B cell (primary cell): Measurements from ENCODE around the gene SLC35B2. TPM values are rescaled to one million over a fixed set of nuclear protein-coding genes. Genes with fewer than 3 reads are reported as not detected.
A peak's percentile ranks its signal among the peaks of the same experiment; 100 is the strongest.

Source experiments
- ATAC-seq: fragments of 200-7000 bp; cut with Tn5 transposase; one replicate; pipeline ENCODE4 v1.10.0; 2021; ENCODE audit warnings: low read depth, mild to moderate bottlenecking, moderate number of reproducible peaks, moderate library complexity
- CTCF ChIA-PET: fragments of 350-600 bp; sonication (Branson Sonifier 250); formaldehyde crosslinking; loops from one replicate; lab custom pipeline; 2021; ENCODE audit warnings: antibody characterized with exemption, inconsistent platforms; lab: Charles Lee
- POLR2A ChIA-PET: fragments of 350-600 bp; sonication (Branson Sonifier 250); formaldehyde crosslinking; loops from one replicate; lab custom pipeline; 2021; ENCODE audit warnings: antibody characterized with exemption; lab: Charles Lee
- DNase-seq: peaks from one replicate; pipeline ENCODE4 v3.0.0; 2013
- H2AFZ ChIP-seq: 2 replicates; pipeline ENCODE4 v1.6.1; 2012; ENCODE audit warnings: mild to moderate bottlenecking, low read depth, low read length; ENCODE audit not compliant: insufficient read depth, poor library complexity, severe bottlenecking
- H3K27ac ChIP-seq, 2 donors: 1 replicate in 1 of 2; 2 replicates in 1 of 2; pipeline ENCODE4 v1.5.1; 2012 to 2013; ENCODE audit warnings: low read length in 2 of 2, mild to moderate bottlenecking in 2 of 2, moderate library complexity in 1 of 2
- H3K27me3 ChIP-seq, 4 experiments: fragments of 200-600 bp in 1 of 4; sonication (generic) in 1 of 4; replicated peaks in 1 of 4; 1 replicate in 2 of 4; 2 replicates in 2 of 4; pipeline versions ENCODE4 v1.6.1 to v1.7.0; 2013 to 2016; ENCODE audit warnings: low read length in 3 of 4, mild to moderate bottlenecking in 2 of 4, mixed read lengths in 1 of 4, moderate library complexity in 1 of 4; ENCODE audit not compliant: insufficient read depth in 4 of 4, control insufficient read depth in 3 of 4; ENCODE audit errors: control extremely low read depth in 1 of 4
- H3K36me3 ChIP-seq, 2 experiments: replicated peaks in 1 of 2; 1 replicate in 1 of 2; 2 replicates in 1 of 2; pipeline versions ENCODE4 v1.6.1 to v1.7.1; 2013; ENCODE audit warnings: low read length in 1 of 2; ENCODE audit not compliant: insufficient read depth in 2 of 2, control insufficient read depth in 1 of 2; ENCODE audit errors: control extremely low read depth in 1 of 2, extremely low read depth in 1 of 2
- H3K4me1 ChIP-seq, 2 donors: fragments of 200-600 bp in 1 of 2; sonication (generic) in 1 of 2; 1 replicate in 1 of 2; 2 replicates in 1 of 2; pipeline versions ENCODE4 v1.5.1 to v1.6.1; 2013 to 2017; ENCODE audit warnings: low read length in 2 of 2; ENCODE audit not compliant: control insufficient read depth in 2 of 2, insufficient read depth in 2 of 2
- H3K4me2 ChIP-seq: replicated peaks from 2 replicates; pipeline ENCODE3; 2012; ENCODE audit warnings: mild to moderate bottlenecking, low read depth, low read length; ENCODE audit not compliant: poor library complexity, severe bottlenecking
- H3K4me3 ChIP-seq, 5 experiments: fragments of 200-600 bp in 1 of 5; sonication (generic) in 1 of 5; 1 replicate in 3 of 5; 2 replicates in 2 of 5; pipeline versions ENCODE4 v1.5.1 to v1.7.0; 2011 to 2016; ENCODE audit warnings: low read length in 4 of 5, mild to moderate bottlenecking in 4 of 5, low read depth in 2 of 5, control low read depth in 1 of 5, moderate library complexity in 1 of 5; ENCODE audit not compliant: insufficient read depth in 1 of 5; ENCODE audit errors: control extremely low read depth in 1 of 5, extremely low read depth in 1 of 5
- H3K79me2 ChIP-seq: fragments of 200-600 bp; sonication (generic); one replicate; pipeline ENCODE4 v1.6.0; 2016; ENCODE audit warnings: low read length; ENCODE audit not compliant: control insufficient read depth, insufficient read depth
- H3K9ac ChIP-seq: fragments of 200-600 bp; sonication (generic); 2 replicates; pipeline ENCODE4 v1.6.1; 2017; ENCODE audit warnings: mild to moderate bottlenecking, low read length, moderate library complexity
- H3K9me3 ChIP-seq, 3 donors: one replicate each; pipeline versions ENCODE4 v1.6.1 to v1.7.1; 2013; ENCODE audit warnings: low read length in 2 of 3; ENCODE audit not compliant: control insufficient read depth in 2 of 3, insufficient read depth in 1 of 3; ENCODE audit errors: control extremely low read depth in 1 of 3
- H4K20me1 ChIP-seq: 2 replicates; pipeline ENCODE4 v1.6.0; 2012; ENCODE audit warnings: mild to moderate bottlenecking, low read length; ENCODE audit not compliant: insufficient read depth, control insufficient read depth, poor library complexity, severe bottlenecking
- H3K27ac Mint-ChIP-seq: one replicate; pipeline ENCODE4 v1.8.0; 2021; ENCODE audit warnings: mixed read lengths
- H3K27me3 Mint-ChIP-seq: one replicate; pipeline ENCODE4 v1.8.0; 2021; ENCODE audit warnings: mixed read lengths
- H3K4me1 Mint-ChIP-seq: one replicate; pipeline ENCODE4 v1.8.0; 2021; ENCODE audit warnings: mixed read lengths
- H3K4me3 Mint-ChIP-seq: one replicate; pipeline ENCODE4 v1.8.0; 2021; ENCODE audit warnings: mixed read lengths
- H3K9me3 Mint-ChIP-seq: one replicate; pipeline ENCODE4 v1.8.0; 2022; ENCODE audit warnings: mixed read lengths; ENCODE audit not compliant: insufficient read depth
- CTCF ChIP-seq: fragments of 200-600 bp; IDR thresholded peaks from one replicate; pipeline ENCODE4 v1.8.0; 2022; ENCODE audit warnings: antibody characterized with exemption, mild to moderate bottlenecking
- EZH2 ChIP-seq: IDR thresholded peaks from 2 replicates; pipeline ENCODE4 v1.6.1; 2012; ENCODE audit warnings: borderline replicate concordance, low read depth, mild to moderate bottlenecking, moderate library complexity, low read length; ENCODE audit not compliant: insufficient read depth, poor library complexity, severe bottlenecking
- WGBS: methylation state at CpG from one replicate; pipeline ENCODE4 v1.1.5; 2013; ENCODE audit warnings: missing lambda C conversion rate; ENCODE audit not compliant: insufficient coverage; 5-methylcytosine and 5-hydroxymethylcytosine counted together
- intact Hi-C: fragments of 100-400 bp; cut with micrococcal nuclease; formaldehyde crosslinking; loops from one replicate; pipeline ENCODE4 v1.10.0; 2022
- polyA plus RNA-seq: library from polyadenylated mRNA; depleted of rRNA; stranded (reverse); fragments of >200 nt; gene quantifications from 2 replicates; pipeline ENCODE4 v1.2.3, GENCODE V29; 2012
- total RNA-seq, 2 donors: library from RNA; stranded (reverse); fragments of 120-200 nt in 1 of 2; gene quantifications; 1 replicate in 1 of 2; 2 replicates in 1 of 2; pipeline versions ENCODE4 v1.2.3 to v1.2.4, GENCODE V29; 2013 to 2022

Gene SLC35B2
- total and polyA plus RNA-seq, 2 donors (not counting 1 experiment from before 2014, with no cell fraction given): 30.0 to 35.2 TPM

GRCh38 chr6:44253307-44254101, 3.8 kb downstream of the SLC35B2 start:
- DNase-seq: peak; percentile 74
- Mint-ChIP-seq H3K27ac (peak overlapping the region; percentile 71), H3K4me1 (peaks cover 77% of the 10 kb centered on the region), H3K4me3 (no peak overlapping the region), H3K27me3 (no peaks in the 10 kb centered on the region), H3K9me3 (no peaks in the 10 kb centered on the region)
- Histone ChIP-seq H2AFZ (no peak overlapping the region), H3K36me3 (peaks cover 9 to 75% of the 10 kb centered on the region in 2 experiments), H3K4me3 (no peak overlapping the region), H3K4me1 (peaks cover 25 to 57% of the 10 kb centered on the region in 2 donors), H3K9ac (no peak overlapping the region), H3K4me2 (no peak overlapping the region), H3K79me2 (peaks cover 23% of the 10 kb centered on the region), H4K20me1 (peaks cover 71% of the 10 kb centered on the region), H3K9me3 (no peaks in the 10 kb centered on the region), H3K27ac (no peak overlapping the region), H3K27me3 (no peaks in the 10 kb centered on the region)
- TF ChIP-seq CTCF: peak; percentile 71
- TF ChIP-seq EZH2: no peak
- intact Hi-C loops: loop anchor here (1.0 kb wide), 1 partner anchor 81 kb away; no protein-coding TSS in a partner anchor
- POLR2A ChIA-PET: interaction anchor here (2.6 kb wide), 1 partner anchor 11 kb away, joined by 13 read pairs; no protein-coding TSS in a partner anchor
- CTCF ChIA-PET: interaction anchor here (0.6 to 5.0 kb wide), 9 partner anchors 9 to 81 kb away, joined by 3 to 68 read pairs (median 6); partner anchors contain the start of gene HSP90AB1
- no peak for ATAC-seq
- 77% methylated on average over 5 of the region's 10 CpGs for WGBS
